IPS-18c (cell line): ENCODE data around the gene PRKAG2.

Source experiments
- H3K4me3 ChIP-seq: 2 replicates; pipeline ENCODE4 v1.7.0; 2013; ENCODE audit warnings: low read depth, mild to moderate bottlenecking, low read length, moderate library complexity; ENCODE audit not compliant: insufficient read depth
- H3K9me3 ChIP-seq: one replicate; pipeline ENCODE4 v1.6.1; 2013; ENCODE audit warnings: mild to moderate bottlenecking, low read length, moderate library complexity; ENCODE audit not compliant: control insufficient read depth, insufficient read depth

PRKAG2 gene

GRCh38 chr7:151608031-151608551 is 268.8 kb downstream of the PRKAG2 start:
- H3K4me3 ChIP-seq: no peak overlapping the region
- no peaks in the 10 kb centered on the region for H3K9me3 ChIP-seq

DNA sequence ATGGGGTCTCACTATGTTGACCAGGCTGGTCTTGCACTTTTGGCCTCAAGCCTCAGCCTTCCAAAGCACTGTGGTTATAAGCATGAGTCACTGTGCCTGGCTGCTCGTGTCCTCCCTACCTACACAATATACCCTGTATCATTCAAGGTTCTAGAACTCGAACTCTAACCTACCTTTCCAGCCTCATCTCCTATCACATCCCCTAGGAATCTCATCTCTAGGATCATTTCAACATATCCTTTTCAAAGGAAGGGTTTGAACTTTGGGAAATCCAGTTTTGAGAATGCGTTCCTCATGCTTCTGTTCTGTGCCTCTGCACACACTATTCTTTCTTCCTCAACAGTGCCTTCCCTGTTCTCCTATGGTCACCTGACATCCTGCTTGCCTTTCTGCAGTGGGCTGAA is 269.4 kb downstream of the PRKAG2 start:
- H3K9me3 ChIP-seq: no peaks in the 10 kb centered on the region
- no peak overlapping the region for H3K4me3 ChIP-seq

DNA sequence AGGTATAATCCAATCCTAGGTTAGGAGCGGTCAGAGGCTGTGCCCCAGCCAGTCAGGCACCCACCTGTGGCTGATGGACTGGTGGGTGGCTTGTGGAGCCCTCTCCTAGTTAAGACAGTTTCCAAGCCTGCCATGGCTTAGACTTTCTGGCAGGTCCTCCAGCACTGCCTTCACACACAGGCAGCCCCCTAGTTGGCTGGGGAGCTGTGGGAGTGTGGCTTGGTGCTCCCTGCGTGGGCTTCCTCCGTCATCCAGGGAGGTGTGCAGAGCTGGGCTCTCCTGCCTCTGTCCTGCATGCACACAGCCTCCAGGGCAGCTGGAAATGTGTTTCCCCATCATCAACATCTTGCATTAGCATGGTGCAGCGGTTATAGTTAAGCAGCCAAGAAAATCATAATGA is 273.0 kb downstream of the PRKAG2 start:
- no peaks in the 10 kb centered on the region for H3K9me3 ChIP-seq
- H3K4me3 ChIP-seq: no peak overlapping the region

GRCh38 chr7:151601521-151602305 is 275.2 kb downstream of the PRKAG2 start:
- H3K4me3 ChIP-seq: no peak overlapping the region
- no peaks in the 10 kb centered on the region for H3K9me3 ChIP-seq

- Histone ChIP-seq H3K4me3 (no peak overlapping the region), H3K9me3 (no peaks in the 10 kb centered on the region)
These were observed 276.6 kb downstream of the PRKAG2 start for GRCh38 chr7:151600331-151600730.

GRCh38 chr7:151599401-151600227 is 277.3 kb downstream of the PRKAG2 start:
- H3K4me3 ChIP-seq: no peak overlapping the region
- H3K9me3 ChIP-seq: no peaks in the 10 kb centered on the region

DNA sequence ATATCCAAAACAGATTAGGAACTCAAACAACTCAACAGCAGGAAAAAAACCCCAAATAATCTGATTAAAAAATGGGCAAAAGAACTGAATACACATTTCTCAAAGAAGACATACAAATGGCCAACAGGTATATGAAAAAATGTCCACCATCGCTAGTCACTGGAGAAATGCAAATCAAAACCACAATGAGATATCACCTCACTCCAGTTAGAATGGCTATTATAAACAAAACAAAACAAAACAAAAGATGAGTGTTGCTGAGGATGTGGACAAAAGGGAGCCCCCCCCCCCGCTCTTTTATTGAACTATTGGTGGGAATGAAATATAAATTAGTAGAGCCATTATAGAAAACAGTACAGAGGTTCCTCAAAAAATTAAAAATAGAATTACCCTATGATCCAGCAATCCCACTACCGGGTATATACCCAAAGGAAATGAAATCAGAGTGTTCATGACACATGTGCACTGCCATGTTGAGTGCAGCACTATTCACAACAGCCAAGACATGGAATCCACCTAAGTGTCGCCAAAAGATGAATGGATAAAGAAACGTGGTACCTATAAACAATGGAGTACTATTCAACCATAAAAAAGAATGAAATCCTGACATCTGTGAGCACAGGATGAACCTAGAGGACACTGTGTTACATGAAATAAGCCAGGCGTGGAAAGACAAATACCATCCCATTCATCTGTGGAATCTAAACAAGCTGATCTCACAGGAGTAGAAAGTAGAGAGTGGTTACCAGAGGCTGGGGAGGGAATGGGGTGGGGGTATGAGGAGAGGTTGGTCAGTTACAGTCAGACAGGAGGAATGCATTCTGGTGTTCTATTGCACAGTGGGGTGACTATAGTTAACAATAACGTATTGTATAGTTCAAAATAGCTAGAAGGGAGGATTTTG is 279.1 kb downstream of the PRKAG2 start:
- H3K9me3 ChIP-seq: no peaks in the 10 kb centered on the region
- no peak overlapping the region for H3K4me3 ChIP-seq

- no peaks in the 10 kb centered on the region for H3K9me3 ChIP-seq
These were observed 281.1 kb downstream of the PRKAG2 start for GRCh38 chr7:151595702-151596350.

GRCh38 chr7:151592868-151593486 is 283.9 kb downstream of the PRKAG2 start:
- H3K4me3 ChIP-seq: no peak overlapping the region
- no peaks in the 10 kb centered on the region for H3K9me3 ChIP-seq

More at GRCh38 chr7:151595702-151596350, 281.1 kb downstream of the PRKAG2 start:
- no peak overlapping the region for H3K4me3 ChIP-seq

- Histone ChIP-seq H3K9me3 (no peaks in the 10 kb centered on the region), H3K4me3 (no peak overlapping the region)
These were observed 284.6 kb downstream of the PRKAG2 start for GRCh38 chr7:151592330-151592729.

DNA sequence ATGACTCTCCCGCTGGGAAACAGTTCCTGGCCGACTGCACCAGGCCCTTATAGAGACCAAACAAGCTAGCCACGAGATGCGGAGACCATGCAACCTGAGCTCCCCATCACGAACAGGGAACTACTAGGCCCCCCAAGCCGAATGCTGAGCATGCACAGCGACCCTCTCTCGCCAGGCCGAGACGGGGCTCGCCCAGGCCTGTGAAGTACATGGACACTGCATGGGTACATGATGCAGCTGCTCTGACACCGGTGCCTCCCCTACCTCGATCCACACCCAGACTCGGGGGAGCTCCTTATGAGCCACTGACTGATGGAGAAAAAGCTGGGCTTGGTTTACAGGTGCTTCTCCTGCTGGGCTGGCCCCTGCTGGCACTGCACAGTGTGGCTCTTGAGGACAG is 285.0 kb downstream of the PRKAG2 start:
- no peaks in the 10 kb centered on the region for H3K9me3 ChIP-seq
- no peak overlapping the region for H3K4me3 ChIP-seq

GRCh38 chr7:151590850-151591771 is 285.8 kb downstream of the PRKAG2 start:
- Histone ChIP-seq H3K9me3 (no peaks in the 10 kb centered on the region), H3K4me3 (no peak overlapping the region)

- H3K4me3 ChIP-seq: no peak overlapping the region
- no peaks in the 10 kb centered on the region for H3K9me3 ChIP-seq
These were observed 286.7 kb downstream of the PRKAG2 start for GRCh38 chr7:151590071-151590849.

- Histone ChIP-seq H3K4me3 (no peak overlapping the region), H3K9me3 (no peaks in the 10 kb centered on the region)
These were observed 287.9 kb downstream of the PRKAG2 start for GRCh38 chr7:151588982-151589381.
